Astrocyte of the cerebellum (primary cell): Measurements from ENCODE around the gene LRRFIP1.
A peak's percentile ranks its signal among the peaks of the same experiment; 100 is the strongest.

Experiments
- DNase-seq: peaks from one replicate; pipeline ENCODE4 v3.0.0-alpha.2; 2011; ENCODE audit warnings: low read depth
- H3K4me3 ChIP-seq: 2 replicates; pipeline ENCODE4 v1.5.1; 2011; ENCODE audit warnings: mild to moderate bottlenecking, low read depth, low read length, moderate library complexity
- in situ Hi-C: cut with HindIII; loops from 2 replicates; pipeline ENCODE4 v1.10.0; 2017; ENCODE audit warnings: low sequenced_read_pairs
- TF ChIP-seq, protein P1 (sequence below): IDR thresholded peaks from 2 replicates; pipeline ENCODE4 v1.5.1; 2012; ENCODE audit warnings: low read length, low read depth, moderate library complexity, mild to moderate bottlenecking; ENCODE audit errors: missing control alignments

The LRRFIP1 gene

DNA sequence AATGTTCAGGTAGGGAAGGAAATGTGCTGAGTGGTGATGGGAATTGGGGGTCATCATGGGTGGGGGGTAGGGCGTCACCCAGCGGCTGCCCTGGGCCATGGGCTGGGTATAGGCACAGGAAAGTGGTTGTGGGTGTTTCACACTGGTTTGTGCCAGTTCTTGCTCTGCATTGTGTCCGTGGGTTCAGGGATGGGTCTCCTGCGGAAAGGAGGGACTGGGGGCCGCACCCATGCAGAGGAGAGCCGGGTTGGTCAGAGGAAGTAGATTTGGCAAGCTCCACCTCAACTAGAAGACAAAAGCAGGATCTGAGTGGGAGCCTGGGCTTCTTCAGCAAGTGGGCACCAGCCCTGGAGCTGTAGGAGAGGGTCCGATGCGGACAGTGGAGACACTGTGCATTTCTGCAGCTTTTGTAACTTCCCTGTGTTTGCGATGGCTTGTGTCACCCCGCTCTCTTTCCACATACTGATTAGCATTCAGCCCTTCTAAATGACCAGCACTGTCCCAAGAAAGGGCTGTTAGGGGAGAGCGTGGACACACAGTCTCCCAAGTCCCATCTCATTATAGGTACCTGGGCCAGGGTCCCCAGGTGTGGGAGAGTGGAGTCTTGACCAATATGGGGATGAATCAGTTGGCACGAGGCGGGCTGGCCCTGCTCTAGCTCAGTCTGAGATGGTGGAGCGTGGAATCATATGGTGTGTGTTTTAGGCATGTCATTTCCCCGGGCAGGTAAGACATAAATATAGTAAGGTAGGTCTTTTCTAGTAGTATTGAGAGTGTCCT, 67.2 kb downstream of the LRRFIP1 start:
- H3K4me3 ChIP-seq: no peak overlapping the region
- TF ChIP-seq, protein P1, sequence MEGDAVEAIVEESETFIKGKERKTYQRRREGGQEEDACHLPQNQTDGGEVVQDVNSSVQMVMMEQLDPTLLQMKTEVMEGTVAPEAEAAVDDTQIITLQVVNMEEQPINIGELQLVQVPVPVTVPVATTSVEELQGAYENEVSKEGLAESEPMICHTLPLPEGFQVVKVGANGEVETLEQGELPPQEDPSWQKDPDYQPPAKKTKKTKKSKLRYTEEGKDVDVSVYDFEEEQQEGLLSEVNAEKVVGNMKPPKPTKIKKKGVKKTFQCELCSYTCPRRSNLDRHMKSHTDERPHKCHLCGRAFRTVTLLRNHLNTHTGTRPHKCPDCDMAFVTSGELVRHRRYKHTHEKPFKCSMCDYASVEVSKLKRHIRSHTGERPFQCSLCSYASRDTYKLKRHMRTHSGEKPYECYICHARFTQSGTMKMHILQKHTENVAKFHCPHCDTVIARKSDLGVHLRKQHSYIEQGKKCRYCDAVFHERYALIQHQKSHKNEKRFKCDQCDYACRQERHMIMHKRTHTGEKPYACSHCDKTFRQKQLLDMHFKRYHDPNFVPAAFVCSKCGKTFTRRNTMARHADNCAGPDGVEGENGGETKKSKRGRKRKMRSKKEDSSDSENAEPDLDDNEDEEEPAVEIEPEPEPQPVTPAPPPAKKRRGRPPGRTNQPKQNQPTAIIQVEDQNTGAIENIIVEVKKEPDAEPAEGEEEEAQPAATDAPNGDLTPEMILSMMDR: no peak
- DNase-seq: no peak
- in situ Hi-C loops: no loop called here

DNA sequence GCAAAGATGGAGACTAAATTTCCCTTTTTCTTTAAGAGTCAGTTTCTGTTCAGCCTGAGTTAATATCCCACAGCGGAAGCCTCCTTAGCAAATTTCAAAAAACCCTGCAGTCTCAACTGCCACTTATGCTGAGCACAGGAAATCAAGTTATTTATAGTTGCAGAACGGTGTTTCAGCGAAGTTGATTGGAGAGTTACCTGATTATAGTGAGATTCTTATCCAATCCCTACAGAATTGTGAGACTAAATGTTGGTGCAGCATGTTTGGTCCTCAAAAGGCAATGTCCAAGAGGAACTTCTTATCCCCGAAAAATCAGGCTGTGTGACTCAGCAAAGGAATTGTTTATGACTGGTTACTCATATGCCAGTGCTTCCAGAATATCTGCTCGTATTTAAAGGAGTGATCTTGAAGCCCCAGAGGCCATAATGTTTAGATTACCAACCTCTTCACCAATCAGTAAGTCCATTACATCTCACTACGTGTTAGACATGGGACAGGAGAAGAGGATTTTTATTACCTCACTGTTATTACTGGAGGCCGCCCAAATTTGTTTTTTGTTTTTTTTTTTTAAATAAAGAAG, 67.9 kb downstream of the LRRFIP1 start:
- peak; percentile 48 for DNase-seq
- H3K4me3 ChIP-seq: no peak overlapping the region
- in situ Hi-C loops: no loop called here
- TF ChIP-seq, protein P1: no peak

DNA sequence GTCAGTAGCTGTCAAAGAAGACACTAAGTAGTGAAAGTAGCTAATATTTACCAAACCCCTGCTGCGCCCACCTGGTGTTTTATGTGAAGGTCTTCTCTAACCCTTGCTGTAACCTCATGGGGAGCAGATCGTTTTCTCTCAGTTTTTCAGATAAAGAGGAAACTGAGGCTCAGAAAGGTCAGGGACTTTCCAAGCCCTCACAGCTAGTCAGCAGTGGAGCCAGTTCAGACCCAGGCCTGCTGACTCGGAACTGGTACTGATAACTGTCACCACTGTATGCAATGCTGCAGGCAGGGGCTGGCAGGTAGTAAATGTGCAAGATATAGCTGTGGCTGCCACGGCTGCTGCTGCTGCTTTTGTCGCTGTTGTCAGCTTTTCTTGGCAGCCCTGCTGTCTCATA, 69.1 kb downstream of the LRRFIP1 start:
- H3K4me3 ChIP-seq: no peak overlapping the region
- in situ Hi-C loops: no loop called here
- DNase-seq: no peak
- TF ChIP-seq, protein P1: no peak

DNA sequence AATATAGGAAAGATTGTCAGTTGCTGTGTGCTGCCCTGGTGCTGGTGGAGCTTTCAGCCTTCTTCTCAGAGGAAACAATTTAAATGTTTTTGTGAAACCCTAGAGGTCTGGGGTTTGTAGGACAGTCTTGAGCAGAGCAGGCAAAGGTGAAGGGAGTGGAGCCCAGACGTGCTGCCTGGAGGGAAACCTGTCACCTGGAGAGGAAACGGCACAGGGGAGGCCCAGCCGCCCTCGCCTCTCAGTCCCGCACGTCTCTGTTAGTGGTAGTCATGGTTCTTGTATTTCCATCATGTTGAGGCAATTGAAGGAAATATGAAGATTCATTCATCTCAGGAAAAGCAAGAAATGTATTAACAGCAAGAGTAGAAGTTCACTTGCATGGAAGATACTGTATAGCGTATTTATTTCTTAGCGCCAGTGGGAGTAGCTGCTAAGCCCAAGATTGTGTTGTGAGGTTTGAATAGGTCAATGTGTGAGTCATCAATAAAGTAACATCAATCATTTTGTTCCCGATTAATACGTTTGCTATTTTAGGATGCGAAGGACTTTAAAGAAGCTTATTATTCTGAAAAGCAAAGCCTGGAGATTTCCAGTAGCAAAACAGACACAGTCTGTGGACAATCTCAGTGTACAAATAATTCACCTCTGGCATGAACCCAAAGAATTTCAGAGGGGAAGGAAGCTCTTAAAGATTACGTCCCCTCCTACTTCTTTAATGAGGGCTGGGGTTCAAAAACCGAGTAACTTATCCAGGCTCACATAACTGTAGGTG, 70.4 kb downstream of the LRRFIP1 start:
- no peak overlapping the region for H3K4me3 ChIP-seq
- in situ Hi-C loops: no loop called here
- DNase-seq: no peak
- TF ChIP-seq, protein P1: no peak

DNA sequence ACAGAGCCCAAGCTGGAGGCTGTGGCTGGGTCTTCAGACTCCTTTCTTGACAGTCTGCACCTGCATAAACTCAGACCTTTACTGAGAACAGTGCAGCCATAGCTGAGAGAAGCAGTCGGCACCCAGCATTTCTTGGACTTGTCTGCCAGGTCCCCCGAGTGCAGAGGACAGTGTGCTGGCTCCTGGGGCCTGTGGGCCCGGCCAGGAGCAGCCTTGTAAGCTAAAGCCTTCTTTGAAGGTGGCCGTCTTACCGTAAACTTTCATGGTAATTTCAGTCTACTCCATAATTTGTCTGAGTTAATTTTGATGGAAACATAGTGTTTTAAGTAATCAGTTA, 70.9 kb downstream of the LRRFIP1 start:
- no peak overlapping the region for H3K4me3 ChIP-seq
- TF ChIP-seq, protein P1: no peak
- DNase-seq: no peak
- in situ Hi-C loops: no loop called here

DNA sequence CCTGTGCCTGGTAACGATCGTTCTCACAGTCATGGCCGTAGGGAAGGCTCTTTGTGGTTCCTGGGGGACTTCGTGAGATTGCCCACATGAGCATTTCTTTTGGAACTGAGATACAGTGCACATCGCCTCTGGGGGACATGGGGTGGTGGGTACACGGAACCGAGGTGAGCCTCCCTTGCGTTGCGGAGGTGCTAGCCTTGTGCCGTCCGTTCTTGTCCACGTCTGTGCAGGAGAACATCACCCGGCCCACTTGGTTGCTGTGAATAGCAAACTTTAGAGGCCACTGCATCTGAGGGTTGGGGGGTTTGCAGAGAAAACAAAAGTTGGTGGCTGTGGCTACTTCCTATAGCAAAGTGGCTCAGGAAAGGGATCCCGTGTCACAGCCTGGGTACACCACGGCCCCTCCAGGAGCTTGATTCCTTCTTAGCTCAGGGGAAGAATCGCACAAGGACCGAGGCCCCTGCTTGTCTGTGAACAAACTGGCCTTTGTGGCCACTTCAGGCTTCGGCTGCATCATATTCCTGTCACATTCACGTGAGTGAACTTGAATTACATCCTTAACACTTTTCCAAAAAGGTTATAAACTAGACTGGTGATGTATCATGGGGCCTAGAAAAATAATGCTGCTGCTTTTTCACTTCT, 72.6 kb downstream of the LRRFIP1 start:
- in situ Hi-C loops: no loop called here
- TF ChIP-seq, protein P1: no peak
- no peak for DNase-seq
- no peak overlapping the region for H3K4me3 ChIP-seq
